CD14-positive monocyte (primary cell): ENCODE data around the gene EFHC1. TPM values are rescaled to one million over a fixed set of nuclear protein-coding genes. Genes with fewer than 3 reads are reported as not detected.

Experiments used
- DNase-seq, 3 donors: peaks; one replicate each; pipeline ENCODE4 v3.0.0-alpha.2; 2011 to 2022
- H2AFZ ChIP-seq: 2 replicates; pipeline ENCODE4 v1.6.0; 2012; ENCODE audit warnings: mild to moderate bottlenecking, low read depth, low read length, inconsistent platforms; ENCODE audit not compliant: insufficient read depth, poor library complexity, severe bottlenecking
- H3K27ac ChIP-seq, 2 donors: 1 replicate in 1 of 2; 2 replicates in 1 of 2; pipeline ENCODE4 v1.5.1; 2012 to 2013; ENCODE audit warnings: low read length in 2 of 2, control low read depth in 1 of 2, inconsistent platforms in 1 of 2, low read depth in 1 of 2, mild to moderate bottlenecking in 1 of 2
- H3K27me3 ChIP-seq, 2 donors: one replicate each; pipeline versions ENCODE4 v1.6.0 to v1.6.1; 2011 to 2013; ENCODE audit warnings: low read length in 2 of 2; ENCODE audit not compliant: control insufficient read depth in 2 of 2, insufficient read depth in 2 of 2
- H3K36me3 ChIP-seq, 2 donors: replicated peaks in 1 of 2; 1 replicate in 1 of 2; 2 replicates in 1 of 2; pipeline versions ENCODE4 v1.5.1 to v1.6.1; 2012 to 2013; ENCODE audit warnings: low read length in 2 of 2, control low read depth in 1 of 2, inconsistent platforms in 1 of 2, mild to moderate bottlenecking in 1 of 2; ENCODE audit not compliant: insufficient read depth in 2 of 2, control insufficient read depth in 1 of 2
- H3K4me1 ChIP-seq, 2 donors: 1 replicate in 1 of 2; 2 replicates in 1 of 2; pipeline versions ENCODE4 v1.5.1 to v1.6.1; 2012 to 2013; ENCODE audit warnings: low read length in 2 of 2, control low read depth in 1 of 2, inconsistent platforms in 1 of 2, mild to moderate bottlenecking in 1 of 2, moderate library complexity in 1 of 2; ENCODE audit not compliant: insufficient read depth in 2 of 2, control insufficient read depth in 1 of 2
- H3K4me2 ChIP-seq: replicated peaks from 2 replicates; pipeline ENCODE3; 2012; ENCODE audit warnings: low read length, moderate library complexity, mild to moderate bottlenecking; ENCODE audit not compliant: poor library complexity, severe bottlenecking; ENCODE audit errors: extremely low read depth
- H3K4me3 ChIP-seq, 3 experiments: fragments of 200-600 bp in 1 of 3; sonication (generic) in 1 of 3; replicated peaks in 1 of 3; 1 replicate in 2 of 3; 2 replicates in 1 of 3; pipeline ENCODE4 v1.5.1; 2011 to 2013; ENCODE audit warnings: low read length in 3 of 3, mild to moderate bottlenecking in 3 of 3, control low read depth in 2 of 3, low read depth in 2 of 3, inconsistent platforms in 1 of 3, moderate library complexity in 1 of 3
- H3K79me2 ChIP-seq: 2 replicates; pipeline ENCODE4 v1.6.0; 2012; ENCODE audit warnings: mild to moderate bottlenecking, control low read depth, inconsistent platforms, low read length, moderate library complexity; ENCODE audit not compliant: insufficient read depth
- H3K9ac ChIP-seq: 2 replicates; pipeline ENCODE4 v1.6.0; 2017; ENCODE audit warnings: low read length, mild to moderate bottlenecking; ENCODE audit not compliant: insufficient read depth, poor library complexity, severe bottlenecking
- H3K9me3 ChIP-seq, 2 donors: replicated peaks in 1 of 2; 1 replicate in 1 of 2; 2 replicates in 1 of 2; pipeline versions ENCODE4 v1.5.1 to v1.6.1; 2012 to 2013; ENCODE audit warnings: low read length in 2 of 2, control low read depth in 1 of 2; ENCODE audit not compliant: control insufficient read depth in 1 of 2, insufficient read depth in 1 of 2
- H4K20me1 ChIP-seq: 2 replicates; pipeline ENCODE4 v1.6.0; 2012; ENCODE audit warnings: mild to moderate bottlenecking, low read length, control low read depth, moderate library complexity; ENCODE audit not compliant: insufficient read depth
- H3K27ac Mint-ChIP-seq, 7 donors: one replicate each; pipeline ENCODE4 v1.8.0; 2020; ENCODE audit warnings: mild to moderate bottlenecking in 7 of 7, mixed read lengths in 7 of 7, moderate library complexity in 6 of 7, inconsistent platforms in 2 of 7
- H3K27me3 Mint-ChIP-seq, 3 donors: one replicate each; pipeline ENCODE4 v1.8.0; 2021 to 2022; ENCODE audit warnings: low read depth in 3 of 3, mild to moderate bottlenecking in 3 of 3, mixed read lengths in 3 of 3, moderate library complexity in 3 of 3, inconsistent platforms in 1 of 3
- H3K36me3 Mint-ChIP-seq, 2 donors: one replicate each; pipeline ENCODE4 v1.8.0; 2020; ENCODE audit warnings: mixed read lengths in 2 of 2, inconsistent platforms in 1 of 2, mild to moderate bottlenecking in 1 of 2
- H3K4me1 Mint-ChIP-seq: one replicate; pipeline ENCODE4 v1.8.0; 2020; ENCODE audit warnings: mild to moderate bottlenecking, mixed read lengths
- H3K4me3 Mint-ChIP-seq, 2 donors: one replicate each; pipeline ENCODE4 v1.8.0; 2020; ENCODE audit warnings: mild to moderate bottlenecking in 2 of 2, mixed read lengths in 2 of 2, moderate library complexity in 1 of 2
- H3K9me3 Mint-ChIP-seq, 7 donors: one replicate each; pipeline ENCODE4 v1.8.0; 2020 to 2022; ENCODE audit warnings: mixed read lengths in 7 of 7, mild to moderate bottlenecking in 6 of 7, moderate library complexity in 6 of 7, inconsistent platforms in 2 of 7
- WGBS: methylation state at CpG from one replicate; pipeline ENCODE4 v1.1.5; 2013; ENCODE audit warnings: missing lambda C conversion rate; ENCODE audit not compliant: insufficient coverage; 5-methylcytosine and 5-hydroxymethylcytosine counted together
- intact Hi-C, 2 donors: fragments of 100-400 bp; cut with micrococcal nuclease; formaldehyde crosslinking; loops; one replicate each; pipeline versions ENCODE4 v1.15.0 to v1.15.1; 2023
- polyA plus RNA-seq, 3 donors: library from polyadenylated mRNA; depleted of rRNA in 1 of 3; unstranded in 2 of 3; stranded (reverse) in 1 of 3; fragments of 300-500 nt in 2 of 3; fragments of >200 nt in 1 of 3; fragmentation: Illumina TruSeq in 2 of 3; gene quantifications; 1 replicate in 2 of 3; 2 replicates in 1 of 3; pipeline ENCODE4 v1.2.3, GENCODE V29; 2012 to 2021
- TF ChIP-seq, protein P1 (sequence below): fragments of 200-600 bp; IDR thresholded peaks from one replicate; pipeline ENCODE4 v1.8.0; 2022; ENCODE audit warnings: antibody characterized with exemption, mild to moderate bottlenecking

EFHC1 gene
- polyA plus RNA-seq, 3 donors = 0.30 to 13.5 (median 2.3) TPM

DNA sequence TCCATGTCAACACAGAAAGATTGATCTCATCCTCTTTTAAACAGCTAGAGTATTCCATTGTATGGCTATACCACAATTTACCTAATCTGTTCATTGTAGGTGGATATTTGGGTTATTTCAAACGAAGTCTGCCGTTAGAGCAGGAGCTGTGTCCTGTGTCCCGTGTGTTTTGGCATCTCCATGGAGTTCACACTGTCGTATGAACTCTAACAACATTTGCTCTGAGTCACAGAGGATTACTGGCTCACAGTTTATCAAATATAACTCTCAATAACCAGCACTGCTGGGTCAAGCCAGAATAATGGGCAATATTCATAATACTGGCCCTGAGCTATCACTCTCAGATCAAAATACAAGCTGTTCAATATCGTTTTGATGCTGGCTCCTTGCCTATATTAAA, 140.3 kb downstream of the EFHC1 start:
- 100% methylated on average over 3 of the region's 5 CpGs for WGBS

DNA sequence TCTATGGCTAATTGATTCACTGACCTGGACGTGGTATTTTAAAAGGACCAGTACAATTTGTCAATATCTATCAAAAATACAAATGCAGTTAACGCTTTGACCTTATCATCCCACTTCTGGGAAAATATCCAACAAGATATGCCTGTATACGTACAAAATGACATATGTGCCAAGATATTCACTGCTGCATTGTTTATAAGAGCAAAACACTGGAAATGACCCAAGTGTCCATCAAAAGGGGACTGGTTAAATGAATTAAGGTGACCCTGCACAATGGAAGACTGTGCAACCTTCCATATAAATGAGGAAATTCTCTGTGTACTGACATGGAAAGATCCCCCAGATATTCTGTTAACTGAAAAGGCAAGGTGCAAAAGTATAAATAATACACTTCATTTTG, 142.8 kb downstream of the EFHC1 start:
- no peak overlapping the region for H2AFZ ChIP-seq
- no peaks in the 10 kb centered on the region for H3K9me3 Mint-ChIP-seq
- no peaks in the 10 kb centered on the region for H3K27me3 ChIP-seq
- no peaks in the 10 kb centered on the region for H3K4me1 ChIP-seq
- WGBS = 90% methylated on average over 3 of the region's 3 CpGs
- H3K27ac Mint-ChIP-seq = no peak overlapping the region
- peaks cover 78% of the 10 kb centered on the region for H4K20me1 ChIP-seq
- peaks cover 94% of the 10 kb centered on the region for H3K79me2 ChIP-seq
- intact Hi-C loops = no loop called here
- no peak overlapping the region for H3K4me3 Mint-ChIP-seq
- no peak for DNase-seq
- H3K9ac ChIP-seq = no peak overlapping the region
- no peaks in the 10 kb centered on the region for H3K9me3 ChIP-seq
- H3K4me3 ChIP-seq = no peak overlapping the region
- H3K36me3 ChIP-seq = peaks cover 0 to 26% of the 10 kb centered on the region in 2 donors
- H3K36me3 Mint-ChIP-seq = peaks cover 12 to 22% of the 10 kb centered on the region in 2 donors
- H3K27ac ChIP-seq = no peak overlapping the region
- peaks cover 0 to 2% (median 0%) of the 10 kb centered on the region in 3 donors for H3K27me3 Mint-ChIP-seq
- TF ChIP-seq, protein P1, sequence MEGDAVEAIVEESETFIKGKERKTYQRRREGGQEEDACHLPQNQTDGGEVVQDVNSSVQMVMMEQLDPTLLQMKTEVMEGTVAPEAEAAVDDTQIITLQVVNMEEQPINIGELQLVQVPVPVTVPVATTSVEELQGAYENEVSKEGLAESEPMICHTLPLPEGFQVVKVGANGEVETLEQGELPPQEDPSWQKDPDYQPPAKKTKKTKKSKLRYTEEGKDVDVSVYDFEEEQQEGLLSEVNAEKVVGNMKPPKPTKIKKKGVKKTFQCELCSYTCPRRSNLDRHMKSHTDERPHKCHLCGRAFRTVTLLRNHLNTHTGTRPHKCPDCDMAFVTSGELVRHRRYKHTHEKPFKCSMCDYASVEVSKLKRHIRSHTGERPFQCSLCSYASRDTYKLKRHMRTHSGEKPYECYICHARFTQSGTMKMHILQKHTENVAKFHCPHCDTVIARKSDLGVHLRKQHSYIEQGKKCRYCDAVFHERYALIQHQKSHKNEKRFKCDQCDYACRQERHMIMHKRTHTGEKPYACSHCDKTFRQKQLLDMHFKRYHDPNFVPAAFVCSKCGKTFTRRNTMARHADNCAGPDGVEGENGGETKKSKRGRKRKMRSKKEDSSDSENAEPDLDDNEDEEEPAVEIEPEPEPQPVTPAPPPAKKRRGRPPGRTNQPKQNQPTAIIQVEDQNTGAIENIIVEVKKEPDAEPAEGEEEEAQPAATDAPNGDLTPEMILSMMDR = no peak
- H3K4me1 Mint-ChIP-seq = peaks cover 25% of the 10 kb centered on the region
- no peak overlapping the region for H3K4me2 ChIP-seq

More for the DNA sequence above, 140.3 kb downstream of the EFHC1 start:
- Histone ChIP-seq H3K4me3 (no peak overlapping the region), H3K4me2 (no peak overlapping the region), H3K4me1 (no peaks in the 10 kb centered on the region), H3K79me2 (peaks cover 92% of the 10 kb centered on the region), H3K36me3 (peaks cover 0 to 15% of the 10 kb centered on the region in 2 donors), H2AFZ (no peak overlapping the region), H4K20me1 (peaks cover 66% of the 10 kb centered on the region), H3K9ac (no peak overlapping the region), H3K27me3 (no peaks in the 10 kb centered on the region), H3K27ac (no peak overlapping the region), H3K9me3 (no peaks in the 10 kb centered on the region)
- peaks cover 0 to 4% (median 2%) of the 10 kb centered on the region in 3 donors for H3K27me3 Mint-ChIP-seq
- H3K4me3 Mint-ChIP-seq = no peak overlapping the region
- no peak overlapping the region for H3K27ac Mint-ChIP-seq
- TF ChIP-seq, protein P1 = no peak
- peaks cover 19% of the 10 kb centered on the region for H3K4me1 Mint-ChIP-seq
- H3K9me3 Mint-ChIP-seq = no peaks in the 10 kb centered on the region
- intact Hi-C loops = no loop called here
- DNase-seq = no peak
- peaks cover 17 to 19% of the 10 kb centered on the region in 2 donors for H3K36me3 Mint-ChIP-seq
